HG02798 (cell line): ENCODE results near the gene GSKIP.
A peak's percentile ranks its signal among the peaks of the same experiment; 100 is the strongest.

Experiments used
- ATAC-seq: cut with Tn5 transposase; IDR thresholded peaks from one replicate; pipeline ENCODE4 v1.9.1; 2021; ENCODE audit warnings: mild to moderate bottlenecking; ENCODE audit not compliant: unreplicated experiment, poor library complexity

Gene GSKIP

DNA sequence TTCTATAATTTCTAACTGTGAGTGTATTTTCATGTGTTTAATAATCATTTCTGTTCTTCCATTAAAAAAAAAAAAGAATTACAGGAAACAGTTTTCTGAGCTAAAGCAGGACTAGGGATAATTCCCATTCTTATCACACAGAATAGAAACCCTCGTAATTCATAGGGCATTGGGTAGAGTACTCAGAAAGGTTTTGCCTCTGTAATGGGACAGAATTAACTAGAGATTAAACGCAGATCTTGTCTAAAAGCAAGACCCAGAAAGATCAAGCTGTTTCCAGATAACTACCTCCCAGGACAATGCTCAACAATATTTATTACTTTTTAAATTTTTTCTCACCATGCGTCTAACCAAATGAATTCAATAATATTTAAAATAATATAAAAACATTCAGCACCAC is 10.2 kb downstream of the GSKIP start:
- no peak for ATAC-seq

DNA sequence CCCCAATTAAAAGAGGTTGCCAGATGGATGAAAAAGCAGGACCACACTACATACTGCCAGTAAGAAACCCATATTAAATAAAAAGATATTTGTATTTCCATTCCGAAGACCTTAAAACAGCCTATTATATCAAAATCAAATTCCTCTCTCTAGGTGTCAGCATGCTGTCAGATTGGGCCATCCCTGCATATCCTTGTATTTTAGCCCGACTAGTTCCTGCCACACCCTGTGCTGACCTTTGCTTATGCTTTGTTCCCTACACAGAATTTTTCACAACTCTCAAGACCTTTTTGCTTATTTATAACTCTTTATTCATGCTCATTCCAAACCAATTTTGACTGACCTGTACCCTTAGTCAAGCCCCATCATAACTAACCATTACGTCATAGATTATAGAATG is 12.8 kb downstream of the GSKIP start:
- no peak for ATAC-seq

DNA sequence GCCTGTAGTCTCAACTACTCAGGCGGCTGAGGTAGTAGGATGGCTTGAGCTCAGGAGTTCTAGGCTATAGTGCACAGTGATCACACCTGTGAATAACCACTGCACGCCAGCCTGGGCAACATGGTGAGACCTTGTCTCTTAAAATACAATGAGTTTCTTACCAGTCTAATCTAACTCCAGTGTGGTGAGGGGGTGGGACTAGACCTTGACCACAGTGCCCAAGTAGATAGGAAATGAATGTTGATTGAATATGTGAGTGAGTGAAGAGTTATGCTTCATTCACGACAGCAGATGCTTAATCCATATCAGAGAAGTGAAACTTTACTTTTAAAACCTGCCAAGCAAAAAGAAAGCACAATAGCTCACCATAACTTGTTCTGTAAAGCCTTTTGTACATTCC is 17.4 kb downstream of the GSKIP start:
- ATAC-seq = peak; percentile 71

DNA sequence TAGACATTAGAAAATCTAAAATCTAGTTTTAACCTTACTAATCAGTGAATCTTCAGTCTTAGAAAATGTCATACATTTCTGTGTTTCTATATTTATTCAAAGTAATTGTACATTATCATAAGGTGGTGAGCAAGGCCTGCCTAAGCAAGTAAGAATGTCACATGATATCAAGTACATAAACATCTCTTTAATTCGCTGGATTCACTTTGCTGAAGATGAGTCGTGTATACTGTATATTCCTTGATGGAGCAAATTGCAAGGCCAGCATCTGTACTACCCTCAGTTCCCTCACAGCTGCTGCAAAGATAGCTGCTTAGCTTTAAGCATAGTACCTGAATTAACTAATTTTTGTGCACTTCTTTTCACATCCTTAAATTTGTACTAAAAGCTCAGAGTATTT is 20.1 kb downstream of the GSKIP start:
- no peak for ATAC-seq

DNA sequence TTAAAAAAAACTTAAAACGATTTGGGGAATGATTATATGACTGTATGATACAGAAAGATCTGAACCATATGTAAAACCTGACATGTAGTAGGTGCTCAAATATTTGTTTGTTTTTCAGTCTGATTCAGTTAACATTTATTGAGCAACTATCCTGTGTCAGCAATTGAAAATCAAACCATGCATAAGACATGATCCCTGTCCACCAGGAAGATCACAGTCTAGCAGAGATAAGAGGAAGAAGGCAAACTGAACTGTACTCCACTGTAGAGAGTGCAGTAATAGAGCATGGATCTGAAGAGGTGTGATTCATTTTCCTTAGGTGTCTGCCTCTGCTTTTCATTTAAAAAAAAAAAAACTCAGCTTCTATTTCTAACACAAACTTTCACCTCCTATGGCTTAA is 20.7 kb downstream of the GSKIP start:
- no peak for ATAC-seq

DNA sequence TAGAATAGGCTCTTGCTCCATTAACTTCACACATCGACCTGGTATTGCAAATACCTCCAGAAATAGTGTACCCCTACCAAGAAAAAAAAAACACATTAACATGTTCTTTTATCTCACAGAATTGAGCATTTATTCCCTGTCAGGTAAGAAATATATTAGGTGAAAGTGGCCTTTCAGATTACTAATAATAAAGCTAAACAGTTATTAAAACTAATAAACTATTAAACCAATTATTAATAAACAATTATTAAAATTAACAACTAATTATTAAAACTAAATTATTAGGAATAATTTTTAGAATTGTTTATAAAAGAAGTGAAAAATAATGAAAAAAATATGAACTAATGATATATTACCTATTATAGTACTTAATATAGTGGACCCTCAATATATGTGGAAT is 21.4 kb downstream of the GSKIP start:
- no peak for ATAC-seq

DNA sequence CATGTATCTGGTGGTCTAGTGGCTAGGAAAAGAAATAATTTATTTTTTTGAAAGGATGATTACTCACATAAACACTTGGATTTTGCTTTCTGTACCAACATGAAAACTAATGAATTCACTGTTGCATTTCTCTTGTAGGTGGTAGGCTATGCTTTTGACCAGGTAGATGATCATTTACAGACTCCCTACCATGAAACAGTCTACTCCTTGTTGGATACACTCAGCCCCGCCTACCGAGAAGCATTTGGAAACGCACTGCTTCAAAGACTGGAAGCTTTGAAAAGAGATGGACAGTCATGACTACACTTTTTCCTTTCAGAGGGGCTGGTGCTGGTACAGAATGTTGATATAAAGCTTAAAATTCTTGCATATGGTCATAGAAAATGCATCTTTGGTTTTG is 22.1 kb downstream of the GSKIP start:
- ATAC-seq = no peak

DNA sequence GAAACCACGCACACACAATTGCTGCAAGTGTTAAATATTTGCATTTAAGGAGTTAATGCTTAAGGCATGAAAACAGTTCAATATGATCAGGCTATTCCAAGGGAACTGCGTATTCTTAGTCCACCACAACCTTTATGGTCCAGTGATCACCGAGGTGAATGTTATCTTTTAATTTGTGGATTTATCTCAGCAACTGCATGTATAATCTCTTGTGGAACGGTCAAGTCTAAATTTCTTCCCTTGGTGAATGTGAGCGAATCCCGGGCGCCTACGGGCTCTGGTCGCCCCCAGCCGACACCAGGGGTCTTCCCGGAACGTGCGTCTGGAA is 27.6 kb downstream of the GSKIP start:
- ATAC-seq = no peak

DNA sequence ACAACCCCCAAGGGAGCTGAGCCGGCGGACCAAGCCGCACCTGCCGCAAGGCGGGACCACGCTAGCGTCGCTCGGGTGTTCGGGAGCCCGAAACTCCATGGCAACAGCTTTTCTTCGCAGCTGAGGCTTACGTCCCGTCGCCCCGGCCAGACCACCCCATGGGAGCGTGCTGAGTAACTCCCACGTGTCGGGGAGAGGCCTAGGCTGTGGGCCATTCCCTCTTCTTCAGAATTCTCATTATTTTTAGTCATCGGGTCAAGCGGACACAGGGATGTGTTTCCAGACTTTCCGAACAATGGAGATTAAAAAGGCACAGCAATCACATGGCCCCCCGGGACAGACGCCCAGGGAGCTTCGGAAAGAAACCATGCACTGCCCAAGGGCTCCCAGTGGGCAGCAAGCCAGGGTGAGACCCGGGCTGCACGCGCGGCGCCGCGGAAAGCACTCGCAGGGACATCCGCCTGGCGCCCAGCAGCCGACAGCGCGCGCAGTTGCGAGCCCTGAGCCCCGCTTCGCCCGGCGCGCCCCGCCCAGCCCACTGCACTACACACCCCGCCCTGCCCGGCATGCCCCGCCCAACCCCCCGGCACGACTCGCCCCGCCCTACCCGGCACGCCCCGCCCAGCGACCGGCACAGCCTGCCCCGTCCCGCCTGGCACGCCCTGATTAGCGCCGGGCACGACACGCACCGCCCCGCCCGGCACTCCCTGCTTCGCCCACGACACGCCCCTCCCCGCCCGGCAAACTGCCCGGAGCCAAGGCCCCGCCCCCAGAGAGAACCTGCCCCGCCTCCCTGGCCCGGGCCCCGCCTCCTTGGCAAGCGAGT is 28.2 kb downstream of the GSKIP start:
- ATAC-seq = peak; percentile 93

DNA sequence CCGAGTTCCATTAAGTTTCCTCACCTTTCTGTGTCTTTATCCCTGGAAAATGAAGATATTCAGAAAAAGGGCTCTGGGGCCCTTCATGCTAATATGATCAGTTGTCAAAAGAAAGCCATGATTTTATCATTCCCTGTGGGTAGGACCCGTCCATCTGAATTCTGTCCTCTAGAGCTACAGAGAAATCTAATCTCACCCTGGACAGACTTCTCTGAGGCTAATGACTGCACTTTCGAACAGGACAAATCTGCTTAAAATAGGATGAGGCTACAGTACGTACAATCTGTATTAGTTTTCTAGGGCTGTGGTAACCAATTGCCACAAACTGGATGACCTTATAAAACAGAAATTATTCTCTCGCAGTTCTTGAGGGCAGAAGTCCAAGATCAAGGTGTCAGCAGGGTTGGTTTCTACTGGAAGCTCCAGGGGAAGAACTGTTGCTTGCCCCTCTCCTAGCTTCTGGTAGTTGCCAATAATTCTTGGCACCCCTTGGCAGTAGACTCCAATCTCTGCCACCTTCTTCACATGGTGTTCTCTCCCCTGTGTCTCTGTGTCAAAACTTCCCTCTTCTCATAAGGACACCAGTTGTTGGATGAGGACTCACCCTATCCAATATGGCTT is 29.9 kb downstream of the GSKIP start:
- no peak for ATAC-seq

DNA sequence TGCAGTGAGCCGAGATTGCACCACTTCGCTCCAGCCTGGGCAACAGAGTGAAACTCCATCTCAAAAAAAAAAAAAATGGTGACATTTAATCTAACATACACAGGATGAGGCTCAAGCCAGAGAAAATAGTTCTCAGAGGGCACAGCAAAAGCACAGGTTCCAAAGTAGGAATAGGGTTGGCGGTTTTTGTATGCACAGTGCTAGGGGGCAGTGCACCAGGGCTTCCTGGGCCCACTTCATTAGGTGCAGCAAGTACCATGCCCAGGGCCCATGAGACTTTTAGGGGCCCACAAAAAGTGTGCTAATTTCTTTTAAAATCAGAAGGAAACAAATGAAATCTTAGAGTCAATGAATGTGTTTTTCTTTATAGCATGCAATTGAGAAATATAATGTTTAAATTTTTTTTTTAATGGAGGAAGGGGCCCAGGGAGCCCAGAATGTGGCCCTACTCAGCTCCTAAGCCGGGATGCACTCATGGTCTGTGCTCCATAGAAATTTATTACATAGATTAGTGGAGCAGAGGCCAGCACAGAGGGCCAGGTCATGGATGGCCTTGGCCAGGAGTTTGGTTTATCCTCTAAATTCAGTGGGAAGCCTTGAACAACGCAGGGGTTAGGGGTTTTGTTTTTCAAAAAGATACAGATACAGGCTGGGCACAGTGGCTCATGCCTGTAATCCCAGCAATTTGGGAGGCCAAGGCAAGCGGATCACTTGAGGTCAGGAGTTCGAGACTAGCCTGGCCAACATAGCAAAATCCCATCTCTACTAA is 30.9 kb downstream of the GSKIP start:
- ATAC-seq = no peak

DNA sequence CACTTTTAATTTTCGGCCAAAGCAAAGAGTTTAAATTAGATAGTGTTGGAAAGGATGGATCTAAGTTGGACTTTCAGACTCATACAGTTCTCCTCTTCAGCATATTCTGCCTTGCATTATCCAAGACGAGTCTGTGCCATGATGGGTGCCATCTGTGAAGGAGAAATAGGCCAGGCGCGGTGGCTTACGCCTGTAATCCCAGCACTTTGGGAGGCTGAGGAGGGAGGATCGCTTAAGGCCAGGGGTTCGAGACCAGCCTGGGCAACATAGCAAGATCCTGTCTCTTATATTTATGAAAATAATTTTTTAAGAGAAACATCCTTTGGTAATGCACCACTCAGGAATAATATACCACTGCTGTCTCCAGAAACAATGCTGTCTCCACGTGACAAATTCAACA is 35.1 kb downstream of the GSKIP start:
- ATAC-seq = no peak

DNA sequence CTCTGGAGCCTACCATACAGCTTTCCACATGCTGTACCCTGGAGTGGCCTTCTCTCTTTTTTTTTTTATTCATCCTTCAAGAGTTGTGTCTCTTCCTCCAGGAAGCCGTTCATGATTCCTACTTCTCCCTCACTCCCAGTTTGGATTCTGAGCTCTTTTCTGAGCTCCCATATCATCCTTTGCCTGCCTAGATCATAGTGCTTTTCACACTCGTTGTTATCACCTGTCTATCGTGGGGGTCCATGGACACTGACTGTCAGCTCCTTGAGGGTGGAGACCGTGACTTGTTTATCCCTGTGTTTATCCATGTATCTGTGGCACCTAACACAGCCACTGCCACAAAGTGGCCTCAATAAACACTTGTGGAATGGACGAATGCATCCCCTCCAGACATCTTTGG is 35.6 kb downstream of the GSKIP start:
- ATAC-seq = no peak

DNA sequence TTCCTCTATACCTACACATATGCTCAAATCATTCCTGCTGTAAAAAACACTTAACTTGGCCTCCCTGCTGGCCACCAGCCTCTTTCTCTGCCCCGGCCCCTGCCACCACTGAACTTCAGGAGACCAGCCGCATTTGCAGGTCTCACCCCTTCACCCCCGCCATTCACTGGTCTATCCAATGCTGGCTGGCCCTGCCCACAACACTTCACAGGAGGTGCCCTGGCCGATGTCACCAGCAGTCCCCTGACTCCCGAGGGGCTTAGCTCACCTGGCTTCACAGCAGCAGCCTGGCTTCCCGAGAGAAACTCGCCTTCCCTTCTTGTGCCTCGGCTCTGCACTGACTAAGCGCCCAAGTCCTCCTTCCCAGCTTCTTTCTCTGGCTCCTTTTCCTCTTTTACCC is 36.1 kb downstream of the GSKIP start:
- no peak for ATAC-seq

DNA sequence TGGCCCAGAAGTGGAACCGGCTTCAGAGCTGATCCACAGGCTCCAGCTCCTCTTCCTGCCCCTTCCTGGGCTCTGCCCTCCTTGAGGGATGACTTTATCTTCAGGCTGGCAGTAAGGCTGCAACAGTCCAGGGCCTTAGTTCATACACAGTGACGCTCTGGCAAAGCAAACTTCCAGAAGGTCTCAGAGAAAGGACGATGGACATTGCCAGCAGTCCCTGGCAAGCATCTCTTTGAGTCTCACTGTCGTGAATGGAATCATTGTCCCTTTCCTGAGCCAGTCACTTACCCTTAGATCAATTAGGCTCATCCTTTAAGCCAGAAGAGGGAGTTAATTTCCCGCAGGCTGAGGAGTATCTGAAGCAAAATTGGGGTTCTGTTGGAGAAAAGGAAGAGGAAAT is 37.2 kb downstream of the GSKIP start:
- ATAC-seq = no peak

DNA sequence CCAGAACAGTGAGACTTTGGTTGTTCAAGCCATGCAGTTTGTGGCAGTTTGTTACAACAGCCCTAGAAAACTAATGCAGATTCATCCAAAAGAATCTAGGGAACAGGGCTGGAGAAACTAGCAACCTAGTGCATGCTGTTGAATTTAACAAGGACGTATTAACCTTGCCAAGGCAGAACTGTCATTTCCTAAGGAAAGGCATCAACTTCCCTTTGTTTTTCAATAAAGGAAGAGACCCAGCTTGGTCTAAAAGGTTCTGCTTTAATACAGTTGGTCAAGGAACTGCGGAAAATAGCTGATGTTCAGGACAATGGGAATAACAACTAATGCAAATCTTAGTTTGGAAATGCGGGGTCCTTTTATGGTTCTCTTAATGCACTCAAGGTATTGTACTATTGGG is 40.1 kb downstream of the GSKIP start:
- ATAC-seq = no peak

DNA sequence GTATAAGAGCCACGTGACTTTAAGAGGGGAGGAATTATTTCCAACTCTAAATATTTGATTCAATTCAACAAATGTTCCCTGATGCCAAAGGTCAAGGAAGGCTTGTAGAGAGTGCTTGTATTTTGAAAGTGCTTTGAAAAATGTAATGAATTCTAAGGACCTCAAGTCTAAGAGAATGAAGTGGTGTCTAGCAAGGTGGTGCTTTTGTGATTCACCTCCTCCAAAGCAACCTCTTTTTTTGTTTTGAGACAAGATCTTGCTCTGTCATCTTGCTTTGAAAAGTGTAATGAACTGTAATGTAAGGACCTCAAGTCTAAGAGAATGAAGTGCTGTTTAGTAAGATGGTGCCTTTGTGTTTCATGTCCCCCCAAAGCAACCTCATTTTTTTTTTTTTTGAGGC is 42.4 kb downstream of the GSKIP start:
- ATAC-seq = no peak

DNA sequence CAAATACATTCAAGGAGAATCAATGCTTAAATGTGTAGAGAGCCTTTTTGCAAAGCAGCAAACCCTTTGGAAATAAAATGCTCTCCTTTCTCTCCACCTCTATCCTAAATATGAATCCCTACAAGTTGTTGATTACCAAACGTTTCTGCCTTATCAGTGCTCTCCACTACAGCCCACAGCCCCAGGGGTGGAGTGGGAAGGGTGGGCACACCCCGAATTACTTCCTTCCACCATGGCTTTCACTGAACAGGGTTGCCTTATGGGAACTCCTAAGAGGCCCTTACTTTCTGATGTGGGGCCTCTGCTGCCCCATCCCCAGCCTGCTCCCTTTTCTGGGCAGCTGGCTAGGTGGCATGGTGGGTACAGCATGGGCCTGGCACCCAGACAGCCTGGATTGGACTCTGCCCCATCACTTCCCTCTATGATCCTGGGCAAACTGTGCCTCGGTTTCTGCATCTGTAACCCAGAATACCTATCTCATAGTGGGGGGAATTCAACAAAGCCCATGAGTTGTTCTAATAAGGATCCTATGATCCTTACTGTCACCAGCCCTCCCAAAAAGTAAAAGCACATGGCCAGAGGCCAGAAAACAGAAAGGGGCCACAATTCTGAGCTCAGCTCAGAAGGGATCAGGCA is 44.7 kb downstream of the GSKIP start:
- ATAC-seq = no peak

DNA sequence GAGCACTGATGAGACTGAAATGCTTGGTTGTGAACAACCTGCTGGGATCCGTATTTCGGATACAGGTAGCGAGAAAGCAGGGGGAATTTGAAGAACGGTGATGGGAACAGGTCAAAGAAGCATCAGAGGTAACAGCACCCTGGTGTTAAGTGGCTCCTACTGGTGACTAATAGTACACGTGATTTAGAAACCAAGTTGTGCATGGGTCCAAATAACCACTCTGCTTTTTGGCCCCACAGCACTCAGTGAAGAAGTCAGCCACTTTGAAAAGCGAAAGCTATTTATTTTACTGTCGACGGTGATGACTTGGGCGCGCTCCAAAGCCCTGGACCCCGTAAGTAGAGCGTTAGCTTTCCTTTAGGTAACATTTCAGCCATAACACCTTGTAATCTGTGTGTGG is 45.3 kb downstream of the GSKIP start:
- no peak for ATAC-seq

DNA sequence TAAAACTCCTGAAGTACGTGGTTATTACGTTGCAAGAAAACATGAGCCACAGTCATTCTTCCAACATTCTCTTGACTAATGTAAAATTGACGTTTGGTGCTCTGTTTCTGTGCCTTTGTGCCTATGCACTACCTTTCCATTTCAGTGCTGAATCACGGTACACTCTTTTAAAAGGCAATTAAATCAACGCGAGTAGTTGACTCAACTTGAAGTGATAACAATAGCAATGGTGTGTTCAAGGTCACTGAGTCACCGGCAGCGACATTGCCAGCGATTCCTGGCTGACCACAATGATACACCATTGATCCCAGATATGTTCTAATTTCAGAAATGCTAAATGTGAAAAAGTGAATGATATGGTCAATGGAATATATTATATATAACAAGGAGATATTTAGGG is 46.4 kb downstream of the GSKIP start:
- ATAC-seq = no peak

DNA sequence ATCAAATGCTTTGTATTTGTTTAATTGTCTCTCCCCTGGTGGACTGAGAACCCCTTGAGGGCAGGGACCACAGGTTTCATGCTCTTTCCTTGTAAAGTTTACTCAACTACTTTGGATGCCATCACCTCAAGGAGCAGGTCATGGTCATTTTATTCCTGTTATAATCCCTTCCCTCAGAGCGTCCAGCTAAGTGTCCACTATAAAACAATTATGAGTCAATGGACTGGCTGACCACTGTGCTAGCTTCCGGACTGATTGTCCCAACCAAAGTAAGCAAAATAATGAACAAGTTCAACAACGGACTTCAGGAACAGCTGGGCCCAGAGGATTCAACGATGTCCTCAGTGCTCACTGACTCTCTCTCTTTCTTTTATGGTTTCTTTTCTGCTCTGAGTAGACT is 46.8 kb downstream of the GSKIP start:
- ATAC-seq = no peak
